Measurements from ENCODE around the gene ASCL1.

- TF ChIP-seq EP300 (IDR thresholded peaks at IDR 0.05; ENCODE audit: borderline replicate concordance in 1 of 2, low read depth in 1 of 2, low read length in 1 of 2) (no peak), FOXJ3 (CRISPR knock-in tag; IDR thresholded peaks at IDR 0.05) (no peak), CTCF (IDR thresholded peaks at IDR 0.05) (no peak), RAD21 (IDR thresholded peaks at IDR 0.05; ENCODE audit: low read length) (no peak), REST (IDR thresholded peaks at IDR 0.05; ENCODE audit: low read depth, low read length) (no peak), GABPA (IDR thresholded peaks at IDR 0.05; ENCODE audit: low read depth) (no peak), EZH2phosphoT487 (IDR thresholded peaks at IDR 0.05; ENCODE audit: borderline replicate concordance, low read depth) (no peak), SMC3 (IDR thresholded peaks at IDR 0.05; ENCODE audit: low read depth, low read length) (no peak), YY1 (IDR thresholded peaks at IDR 0.05; ENCODE audit: low read depth) (no peak), TCF12 (IDR thresholded peaks at IDR 0.05) (no peak), RCOR1 (IDR thresholded peaks at IDR 0.05; ENCODE audit: low read length) (no peak), GATA2 (CRISPR knock-in tag; IDR thresholded peaks at IDR 0.05) (no peak), RFX5 (IDR thresholded peaks at IDR 0.05; ENCODE audit: low read length) (no peak)
These were observed 37.9 kb downstream of the ASCL1 start for GRCh38 chr12:102995372-102995771.
